NCI-H2081 treated with DMSO at 0.1 percent for 48 hours (cell line): ENCODE measurements around the gene PDE4B.

Experiments
- DNase-seq: peaks from one replicate; lab custom pipeline; 2025; lab: John Stamatoyannopoulos, UW

The PDE4B gene

DNA sequence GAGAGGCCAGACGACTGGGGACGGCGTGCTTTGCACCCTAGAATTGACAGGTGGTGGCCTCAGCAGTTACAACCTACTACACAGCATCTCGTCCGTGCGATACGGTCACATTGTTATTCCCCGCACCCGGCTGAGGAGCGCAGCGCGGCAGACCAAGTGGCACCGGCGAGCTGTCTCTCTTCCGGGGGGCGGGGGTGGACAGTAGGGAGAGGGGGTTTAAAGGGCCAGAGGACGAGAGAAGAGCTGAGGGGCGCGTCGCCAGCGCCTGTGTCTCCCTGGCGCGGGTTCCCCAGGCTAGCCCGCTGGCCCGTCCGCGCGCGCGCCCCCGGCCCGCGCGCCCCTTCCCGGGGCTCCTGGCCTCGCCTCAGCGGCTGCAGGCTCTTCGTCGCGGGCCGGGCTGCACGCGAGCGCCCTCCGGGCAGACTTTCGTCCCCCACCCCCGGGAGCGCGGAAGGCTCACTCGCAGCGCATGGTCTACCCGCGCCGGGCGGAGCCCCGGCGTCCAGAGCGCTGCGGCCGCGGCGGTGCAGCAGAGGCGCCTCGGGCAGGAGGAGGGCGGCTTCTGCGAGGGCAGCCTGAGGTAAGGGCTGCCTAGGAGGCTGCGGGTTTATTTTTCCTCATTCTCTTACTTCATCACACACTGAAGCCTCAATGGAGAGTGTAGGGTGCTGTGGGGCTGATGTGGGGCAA is at the start of gene PDE4B:
Gene PDE4B (plus strand): TSS at position 227 of the 690 bp plus-strand sequence.
- no peak for DNase-seq

DNA sequence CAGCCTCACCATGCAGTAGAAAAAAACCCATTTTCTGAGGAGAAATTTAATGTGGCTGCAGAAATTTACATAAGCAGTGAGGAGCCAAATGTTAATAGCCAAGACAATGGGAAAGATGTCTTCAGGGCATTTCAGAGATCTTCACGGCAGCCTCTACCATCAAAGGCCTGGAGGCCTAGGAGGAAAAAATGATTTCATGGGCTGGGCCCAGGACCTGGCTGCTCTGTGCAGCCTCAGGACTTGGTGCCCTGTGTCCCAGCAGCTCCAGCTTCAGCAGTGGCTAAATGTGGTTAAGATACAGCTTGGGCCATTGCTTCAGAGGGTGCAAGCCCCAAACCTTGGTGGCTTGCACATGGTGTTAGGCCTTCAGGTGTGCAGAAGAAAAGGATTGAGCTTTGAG is 48.0 kb upstream of the PDE4B start:
- no peak for DNase-seq

DNA sequence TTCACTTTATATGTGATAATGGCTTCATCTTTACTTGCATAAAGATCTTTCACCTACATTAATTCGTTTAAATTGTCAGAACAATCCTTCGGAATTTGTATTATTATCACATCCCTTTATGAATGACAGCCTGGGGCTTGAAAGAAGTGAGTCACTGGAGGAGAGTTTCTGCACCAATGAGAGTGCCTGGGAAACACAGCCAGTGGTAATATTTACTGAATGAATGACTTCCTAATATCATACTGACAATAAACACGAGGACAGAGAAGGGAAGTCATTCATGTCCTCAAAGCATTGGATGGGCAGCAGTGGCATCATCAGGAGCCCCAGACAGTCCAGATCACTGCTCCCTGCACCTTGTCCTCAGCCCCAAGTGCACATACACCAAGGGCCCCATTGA is 40.7 kb upstream of the PDE4B start:
- DNase-seq = no peak

GRCh38 chr1:65756616-65757015 is 36.1 kb upstream of the PDE4B start:
- no peak for DNase-seq

DNA sequence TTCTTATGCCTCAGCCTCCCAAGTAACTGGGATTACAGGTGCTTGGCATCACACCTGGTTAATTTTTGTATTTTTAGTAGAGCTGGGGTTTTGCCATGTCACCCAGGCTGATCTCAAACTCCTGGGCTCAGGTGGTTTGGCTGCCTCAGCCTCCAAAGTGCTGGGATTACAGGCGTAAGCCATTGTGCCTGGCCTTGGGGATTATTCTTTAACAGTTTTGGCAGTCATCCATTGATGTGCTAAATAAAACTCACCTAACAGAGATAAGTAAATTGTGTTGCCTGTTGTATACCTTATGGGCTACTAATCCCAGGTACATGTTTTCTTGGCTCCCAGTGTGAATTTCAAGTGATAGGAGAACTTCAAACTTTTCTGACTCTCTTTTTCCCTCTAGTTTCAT is 35.2 kb upstream of the PDE4B start:
- DNase-seq = no peak

- DNase-seq = no peak
These were observed 34.6 kb upstream of the PDE4B start for GRCh38 chr1:65758128-65758527.

DNA sequence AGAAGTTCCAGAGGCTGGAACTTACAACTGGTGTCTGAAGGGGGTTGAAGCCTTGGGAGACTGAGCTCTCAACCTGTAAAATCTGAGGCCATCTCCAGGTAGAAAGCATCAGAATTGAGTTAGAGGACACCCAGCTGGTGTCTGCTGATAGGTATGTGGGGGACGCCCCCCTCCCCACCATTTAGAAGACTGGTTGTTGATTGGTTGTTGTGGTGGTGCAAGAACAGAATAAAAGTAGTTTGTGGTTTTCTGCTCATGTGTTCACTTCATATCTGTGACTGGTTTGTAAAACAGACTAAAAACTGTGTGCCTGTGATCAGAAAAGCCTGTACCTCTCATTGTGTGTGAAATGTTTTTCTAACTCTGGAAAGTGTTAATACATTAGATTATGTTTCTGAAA is 33.2 kb upstream of the PDE4B start:
- no peak for DNase-seq

DNA sequence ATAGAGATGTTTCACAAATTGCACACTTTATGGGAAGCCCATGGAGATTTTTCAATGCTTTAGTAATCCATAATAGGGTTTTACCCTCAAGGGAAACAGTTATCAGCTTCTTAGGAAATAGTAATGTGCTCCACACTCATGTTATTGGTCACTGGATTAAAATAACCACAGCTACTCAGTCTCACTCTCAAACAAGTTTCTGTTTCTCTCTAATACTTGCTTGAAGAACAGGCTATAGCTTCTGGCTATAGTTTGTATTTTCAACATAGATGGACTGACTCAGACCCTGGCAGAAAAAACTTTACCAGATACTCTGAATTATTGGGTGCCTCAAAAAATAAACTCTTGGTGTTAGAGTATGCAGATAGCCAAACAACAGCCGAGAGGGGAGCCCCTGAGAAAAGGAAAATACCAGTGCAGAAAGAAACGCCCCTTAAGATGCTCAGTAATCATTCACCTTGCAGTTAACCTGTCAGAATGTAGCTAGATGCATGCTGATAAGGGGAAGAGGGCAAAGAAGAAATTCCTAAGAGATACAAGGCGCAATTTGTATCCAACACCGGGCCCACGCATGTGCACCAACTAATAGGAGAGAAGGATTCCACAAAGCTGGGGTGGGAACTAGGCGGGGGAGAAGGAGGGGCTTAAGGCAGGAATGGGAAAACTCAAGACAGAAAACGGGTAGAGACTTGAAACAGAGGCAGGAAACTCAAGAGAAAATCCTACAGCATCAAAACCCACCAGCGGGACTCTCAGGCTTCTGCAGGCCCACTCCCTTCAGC is 30.4 kb upstream of the PDE4B start:
- DNase-seq = no peak

GRCh38 chr1:65764052-65764451 is 28.6 kb upstream of the PDE4B start:
- DNase-seq = no peak

DNA sequence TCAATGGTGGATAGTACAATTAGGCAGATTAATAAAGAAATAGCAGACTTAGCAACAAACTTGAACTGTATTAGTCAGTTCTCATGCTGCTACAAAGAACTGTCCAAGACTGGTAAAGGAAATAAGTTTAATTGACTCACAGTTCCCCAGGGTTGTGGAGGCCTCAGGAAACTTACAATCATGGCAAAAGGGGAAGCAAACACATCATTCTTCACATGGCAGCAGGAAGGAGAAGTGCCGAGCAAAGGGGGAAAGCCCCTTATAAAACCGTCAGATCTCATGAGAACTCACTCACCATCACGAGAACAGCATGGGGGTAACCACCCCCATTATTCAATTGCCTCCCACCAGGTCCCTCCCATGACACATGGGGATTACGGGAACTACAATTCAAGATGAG is 27.1 kb upstream of the PDE4B start:
- no peak for DNase-seq

DNA sequence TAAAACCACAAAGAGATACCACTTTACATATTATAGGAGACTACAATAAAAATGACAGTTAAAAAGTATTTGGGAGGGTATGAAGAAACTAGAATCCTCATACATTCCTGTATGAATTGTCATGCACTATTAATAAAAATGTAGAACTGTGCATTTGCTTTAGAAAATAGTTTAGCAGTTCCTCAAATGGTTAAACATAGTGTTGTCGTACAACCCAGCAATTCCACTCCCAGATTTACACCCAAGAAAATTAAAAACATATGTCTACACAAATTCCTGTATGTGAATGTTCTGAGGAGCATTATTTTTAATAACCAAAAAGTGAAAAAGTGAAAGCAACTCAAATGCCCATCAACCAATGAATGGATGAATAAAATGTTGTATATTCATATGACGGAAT is 23.1 kb upstream of the PDE4B start:
- DNase-seq = no peak

DNA sequence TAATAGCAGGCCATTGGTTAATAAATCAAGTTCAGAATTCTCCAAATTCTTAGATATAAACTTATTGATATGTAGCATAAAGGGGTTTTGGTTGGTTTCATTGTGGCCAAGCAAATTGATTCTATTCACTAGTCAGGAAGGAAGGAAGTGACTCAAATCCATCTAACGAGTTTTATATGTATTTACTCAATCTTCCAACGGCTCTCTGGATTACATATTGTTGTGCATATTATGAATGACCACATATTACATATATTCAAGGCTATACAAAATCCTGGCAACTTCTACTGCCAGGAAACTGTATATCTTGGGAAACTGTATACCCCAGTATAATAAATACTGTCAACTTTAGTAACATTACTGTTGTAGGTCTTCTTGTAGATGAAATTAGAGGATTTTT is 20.1 kb upstream of the PDE4B start:
- no peak for DNase-seq

GRCh38 chr1:65773391-65774123 is 19.1 kb upstream of the PDE4B start:
- DNase-seq = no peak

GRCh38 chr1:65788762-65789161 is 3.9 kb upstream of the PDE4B start:
- no peak for DNase-seq

GRCh38 chr1:65791396-65791795 is 1.3 kb upstream of the PDE4B start:
- no peak for DNase-seq

- DNase-seq = no peak
These were observed 660 bp upstream of the PDE4B start for GRCh38 chr1:65791801-65792668.

- DNase-seq = no peak
These were observed 651 bp downstream of the PDE4B start for GRCh38 chr1:65793359-65793732.

- no peak for DNase-seq
These were observed 2.6 kb downstream of the PDE4B start for GRCh38 chr1:65795311-65795710.

DNA sequence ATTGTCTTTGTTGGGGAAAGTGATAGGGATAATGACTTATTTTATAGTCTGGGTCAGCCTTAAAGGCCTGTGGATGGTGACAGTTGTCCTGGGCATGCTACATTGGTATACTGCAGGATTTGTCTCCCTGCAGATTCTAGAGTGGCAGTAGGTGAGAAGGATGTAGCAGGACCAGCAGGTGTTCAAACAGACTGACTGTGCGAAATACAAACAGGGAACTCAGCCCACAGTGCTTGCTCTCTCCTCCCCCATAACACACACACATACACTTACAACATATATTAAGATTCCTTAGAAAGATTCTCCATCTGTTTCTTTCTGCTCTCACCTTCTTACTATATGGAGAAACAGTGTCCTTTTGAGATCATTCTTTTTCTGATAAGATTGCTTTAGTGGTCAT is 6.9 kb downstream of the PDE4B start:
- DNase-seq = peak; percentile 28

DNA sequence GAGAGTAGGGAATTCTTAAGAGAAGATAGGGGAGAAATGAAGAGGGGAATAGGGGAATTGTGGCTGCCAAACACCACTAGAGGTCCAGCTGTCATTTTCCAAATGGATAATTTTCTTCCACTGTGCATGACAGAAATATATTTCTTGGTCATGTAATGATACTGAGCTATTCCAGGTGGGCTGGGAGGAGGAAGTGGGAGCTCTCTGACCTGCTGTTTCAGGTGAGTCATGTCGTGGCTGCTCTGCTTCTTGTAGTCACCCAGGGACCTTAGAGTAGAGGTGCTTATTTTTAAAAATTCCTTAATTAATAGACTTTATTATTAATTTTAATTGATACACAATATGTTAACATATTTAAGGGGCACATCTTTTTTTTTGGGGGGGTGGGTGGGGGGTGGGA is 11.9 kb downstream of the PDE4B start:
- no peak for DNase-seq

DNA sequence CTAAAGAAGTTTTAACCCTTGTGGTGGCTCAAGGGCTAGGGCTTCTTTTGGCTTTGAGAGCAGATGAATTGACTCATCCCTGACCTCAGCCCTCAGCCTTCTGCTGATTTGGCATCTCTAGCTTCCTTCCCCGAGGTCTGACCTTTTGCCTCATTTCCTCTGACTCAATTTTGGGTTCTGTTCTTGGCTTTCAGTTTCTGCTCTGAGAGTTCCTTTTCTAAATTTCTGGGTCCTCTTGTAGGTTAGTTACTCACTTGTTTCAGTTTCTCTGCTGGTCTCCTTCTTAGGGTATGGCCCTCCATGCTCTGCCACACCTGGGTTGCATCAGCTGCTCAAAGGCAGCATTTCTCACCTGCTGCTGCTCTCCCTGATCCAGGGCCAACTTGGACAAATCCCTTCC is 19.4 kb downstream of the PDE4B start:
- no peak for DNase-seq

DNA sequence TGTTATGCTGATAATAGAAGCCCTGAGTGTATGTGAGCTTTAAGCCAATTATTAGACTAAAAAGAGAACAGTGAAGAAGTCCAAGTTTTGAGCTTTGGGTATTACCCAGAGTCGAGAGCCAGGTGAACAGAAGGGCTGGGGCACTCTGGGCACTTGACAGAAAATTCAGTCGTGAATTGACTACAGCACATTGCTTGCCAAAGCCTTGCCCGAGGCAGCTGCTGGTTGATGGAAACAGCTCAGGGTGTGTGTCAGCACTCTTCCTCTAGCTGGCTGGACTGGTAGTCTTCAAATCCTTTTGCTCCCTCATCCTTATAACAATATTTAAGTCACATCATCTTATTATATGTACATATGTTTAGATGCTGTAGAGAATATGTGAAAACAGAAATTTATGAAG is 21.3 kb downstream of the PDE4B start:
- DNase-seq = no peak
